Endothelial cell of umbilical vein (primary cell): ENCODE results near the gene AKT3. TPM values are rescaled to one million over a fixed set of nuclear protein-coding genes. Genes with fewer than 3 reads are reported as not detected.

Source experiments
- BruUV-seq: library from RNA; stranded (reverse); fragments of 400-500 nt; replicated peaks from 2 replicates; lab custom pipeline; 2021; lab: Mats Ljungman, UMichigan
- CTCF ChIA-PET: fragments of 300-600, 350-600 bp; sonication (Branson Sonifier 250); formaldehyde crosslinking; loops from one replicate; lab custom pipeline; 2021; ENCODE audit warnings: antibody characterized with exemption, inconsistent platforms; lab: Charles Lee
- POLR2A ChIA-PET: fragments of 300-600, 350-600 bp; sonication (Branson Sonifier 250); formaldehyde crosslinking; loops from one replicate; lab custom pipeline; 2021; ENCODE audit warnings: antibody characterized with exemption, inconsistent platforms; lab: Charles Lee
- DNase-seq: peaks from one replicate; pipeline ENCODE4 v3.0.0-alpha.2; 2011; ENCODE audit warnings: low read depth, low spot score
- FAIRE-seq: peaks from 2 replicates; lab custom pipeline; 2011; peaks lifted over from hg19 to GRCh38; lab: Jason Lieb, UNC
- H2AFZ ChIP-seq: 2 replicates; pipeline ENCODE4 v1.6.0; 2012; ENCODE audit warnings: low read depth, low read length, control low read depth, inconsistent platforms
- H3K27ac ChIP-seq: 2 replicates; pipeline ENCODE4 v1.5.1; 2011; ENCODE audit warnings: low read depth, mild to moderate bottlenecking, control low read depth, low read length, moderate library complexity; ENCODE audit not compliant: insufficient read depth
- H3K27me3 ChIP-seq, 2 experiments: 2 replicates each; pipeline versions ENCODE4 v1.6.0 to v1.6.1; 2011; ENCODE audit warnings: low read length in 2 of 2, mixed read lengths in 1 of 2; ENCODE audit not compliant: control insufficient read depth in 2 of 2, insufficient read depth in 2 of 2
- H3K36me3 ChIP-seq, 2 experiments: 2 replicates in 1 of 2; 3 replicates in 1 of 2; pipeline ENCODE4 v1.5.1; 2011; ENCODE audit warnings: low read length in 2 of 2, mild to moderate bottlenecking in 1 of 2, moderate library complexity in 1 of 2; ENCODE audit not compliant: control insufficient read depth in 2 of 2, insufficient read depth in 2 of 2; ENCODE audit errors: extremely low read depth in 1 of 2
- H3K4me1 ChIP-seq: 3 replicates; pipeline ENCODE4 v1.5.1; 2011; ENCODE audit warnings: mild to moderate bottlenecking, low read length; ENCODE audit not compliant: control insufficient read depth, insufficient read depth; ENCODE audit errors: extremely low read depth
- H3K4me2 ChIP-seq: 2 replicates; pipeline ENCODE4 v1.6.1; 2011; ENCODE audit warnings: low read length, control low read depth, mixed read lengths; ENCODE audit not compliant: insufficient read depth
- H3K4me3 ChIP-seq, 3 experiments: fragments of 200-600 bp in 1 of 3; sonication (generic), shearing (Covaris generic) in 1 of 3; replicated peaks in 1 of 3; 2 replicates each; pipeline ENCODE4 v1.5.1; 2011 to 2016; ENCODE audit warnings: control low read depth in 3 of 3, low read length in 3 of 3, mild to moderate bottlenecking in 2 of 3, inconsistent platforms in 1 of 3, low read depth in 1 of 3, moderate library complexity in 1 of 3; ENCODE audit not compliant: insufficient read depth in 1 of 3
- H3K79me2 ChIP-seq: 2 replicates; pipeline ENCODE4 v1.6.0; 2012; ENCODE audit warnings: low read length, inconsistent platforms; ENCODE audit not compliant: control insufficient read depth, insufficient read depth
- H3K9ac ChIP-seq: replicated peaks from 2 replicates; pipeline ENCODE3; 2011; ENCODE audit warnings: low read length, control low read depth; ENCODE audit not compliant: insufficient read depth; ENCODE audit errors: extremely low read depth
- H3K9me1 ChIP-seq: replicated peaks from 3 replicates; pipeline ENCODE4 v1.6.0; 2011; ENCODE audit warnings: mild to moderate bottlenecking, low read length; ENCODE audit not compliant: control insufficient read depth, insufficient read depth; ENCODE audit errors: extremely low read depth
- H3K9me3 ChIP-seq: replicated peaks from 2 replicates; pipeline ENCODE4 v1.5.1; 2012; ENCODE audit warnings: low read length, inconsistent platforms; ENCODE audit not compliant: control insufficient read depth, insufficient read depth
- H4K20me1 ChIP-seq: replicated peaks from 2 replicates; pipeline ENCODE3; 2011; ENCODE audit warnings: mild to moderate bottlenecking, low read length; ENCODE audit not compliant: control insufficient read depth, insufficient read depth; ENCODE audit errors: extremely low read depth
- CTCF ChIP-seq, 2 donors: IDR thresholded peaks; 1 replicate in 1 of 2; 2 replicates in 1 of 2; pipeline ENCODE4 v1.5.1; 2011; ENCODE audit warnings: low read length in 2 of 2, mild to moderate bottlenecking in 2 of 2, moderate library complexity in 2 of 2, control low read depth in 1 of 2, inconsistent platforms in 1 of 2, low read depth in 1 of 2; ENCODE audit not compliant: insufficient read depth in 1 of 2; ENCODE audit errors: extremely low read depth in 1 of 2
- EZH2 ChIP-seq: IDR thresholded peaks from 2 replicates; pipeline ENCODE4 v1.6.1; 2012; ENCODE audit warnings: borderline replicate concordance, low read depth, mild to moderate bottlenecking, moderate library complexity, low read length, inconsistent platforms; ENCODE audit not compliant: severe bottlenecking
- FOS ChIP-seq: IDR thresholded peaks from 2 replicates; pipeline ENCODE4 v1.6.1; 2011; ENCODE audit warnings: mild to moderate bottlenecking, low read length, moderate library complexity, borderline replicate concordance; ENCODE audit not compliant: insufficient read depth
- GATA2 ChIP-seq: IDR thresholded peaks from 2 replicates; pipeline ENCODE4 v1.7.0; 2011; ENCODE audit warnings: low read depth, mild to moderate bottlenecking, moderate library complexity, mixed read lengths, low read length; ENCODE audit not compliant: insufficient read length, insufficient read depth
- JUN ChIP-seq: IDR thresholded peaks from 2 replicates; pipeline ENCODE4 v1.6.1; 2011; ENCODE audit warnings: borderline replicate concordance, low read depth; ENCODE audit not compliant: insufficient read length, insufficient read depth
- MYC ChIP-seq: IDR thresholded peaks from one replicate; pipeline ENCODE4 v1.6.1; 2011; ENCODE audit warnings: mild to moderate bottlenecking, low read depth, low read length
- POLR2A ChIP-seq: IDR thresholded peaks from 2 replicates; pipeline ENCODE4 v1.6.1; 2012; ENCODE audit warnings: low read depth, mild to moderate bottlenecking, control low read depth, low read length
- POLR2AphosphoS5 ChIP-seq: IDR thresholded peaks from 2 replicates; pipeline ENCODE4 v1.6.1; 2012; ENCODE audit warnings: low read depth, mild to moderate bottlenecking, control low read depth, low read length, moderate library complexity; ENCODE audit not compliant: insufficient read depth
- dilution Hi-C: fragments of 300-500 bp; cut with MboI; formaldehyde crosslinking; loops from one replicate; pipeline ENCODE4 v1.15.0; 2019; ENCODE audit warnings: low sequenced_read_pairs; ENCODE audit not compliant: extremely low pct_ligation_motif_present
- intact Hi-C: fragments of 100-400 bp; cut with micrococcal nuclease; formaldehyde crosslinking; loops from one replicate; pipeline ENCODE4 v1.10.0; 2022
- polyA plus RNA-seq, 4 experiments: library from polyadenylated mRNA; depleted of rRNA in 3 of 4; stranded (reverse) in 3 of 4; unstranded in 1 of 4; fragments of >200 nt; gene quantifications; 2 replicates each; pipeline versions ENCODE4 v1.2.1 to v1.2.3, GENCODE V29; 2011 to 2012; ENCODE audit warnings: missing spikeins in 1 of 4
- total RNA-seq: library from RNA; stranded (reverse); gene quantifications from 2 replicates; pipeline ENCODE4 v1.2.3, GENCODE V29; 2021
- TF ChIP-seq, protein P1 (sequence below): IDR thresholded peaks from 2 replicates; pipeline ENCODE4 v1.6.1; 2011; ENCODE audit not compliant: insufficient read depth, insufficient read length

Gene AKT3
- total and polyA plus RNA-seq, 2 donors (not counting 3 experiments of a cell fraction or from before 2014, with no cell fraction given) = 20.6 to 97.1 TPM

- Histone ChIP-seq H3K4me3 (no peak overlapping the region), H3K9ac (no peak overlapping the region), H2AFZ (no peak overlapping the region), H3K27me3 (no peaks in the 10 kb centered on the region), H3K9me3 (no peaks in the 10 kb centered on the region), H3K36me3 (no peaks in the 10 kb centered on the region), H3K79me2 (peaks cover 14% of the 10 kb centered on the region), H4K20me1 (peaks cover 2% of the 10 kb centered on the region), H3K27ac (no peak overlapping the region), H3K9me1 (no peaks in the 10 kb centered on the region), H3K4me1 (peaks cover 7% of the 10 kb centered on the region), H3K4me2 (no peak overlapping the region)
- intact Hi-C loops = no loop called here
- FAIRE-seq = no peak
- dilution Hi-C loops = no loop called here
- TF ChIP-seq, protein P1, sequence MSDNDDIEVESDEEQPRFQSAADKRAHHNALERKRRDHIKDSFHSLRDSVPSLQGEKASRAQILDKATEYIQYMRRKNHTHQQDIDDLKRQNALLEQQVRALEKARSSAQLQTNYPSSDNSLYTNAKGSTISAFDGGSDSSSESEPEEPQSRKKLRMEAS = no peak
- TF ChIP-seq POLR2AphosphoS5 = no peak
- no peak for TF ChIP-seq MYC
- TF ChIP-seq EZH2 = no peak
- TF ChIP-seq POLR2A = no peak
- no peak for TF ChIP-seq JUN
- no peak for TF ChIP-seq CTCF (IDR thresholded peaks at IDR 0.05; ENCODE audit: extremely low read depth in 1 of 2, insufficient read depth in 1 of 2, low read depth in 1 of 2, low read length in 2 of 2)
- TF ChIP-seq GATA2 = no peak
- TF ChIP-seq FOS = no peak
- CTCF ChIA-PET = no interaction called here
- POLR2A ChIA-PET = no interaction called here
- BruUV-seq = no TSS peak
- DNase-seq = no peak
Measured at GRCh38 chr1:243754348-243754747, 95.7 kb downstream of the AKT3 start.
